HTERT RPE-1 (cell line): ENCODE data around the gene DIPK1B.
"Not testable (repeated sequence)": the region's sequence is repeated elsewhere in the genome, so short reads cannot be mapped to it uniquely, and the experiment has no call there.

Experiments used
- in situ Hi-C: fragments of 300-500 bp; cut with MboI; formaldehyde crosslinking; loops from 4 replicates; pipeline ENCODE4 v1.14.3; 2020; ENCODE audit warnings: low sequenced_read_pairs

Gene DIPK1B

DNA sequence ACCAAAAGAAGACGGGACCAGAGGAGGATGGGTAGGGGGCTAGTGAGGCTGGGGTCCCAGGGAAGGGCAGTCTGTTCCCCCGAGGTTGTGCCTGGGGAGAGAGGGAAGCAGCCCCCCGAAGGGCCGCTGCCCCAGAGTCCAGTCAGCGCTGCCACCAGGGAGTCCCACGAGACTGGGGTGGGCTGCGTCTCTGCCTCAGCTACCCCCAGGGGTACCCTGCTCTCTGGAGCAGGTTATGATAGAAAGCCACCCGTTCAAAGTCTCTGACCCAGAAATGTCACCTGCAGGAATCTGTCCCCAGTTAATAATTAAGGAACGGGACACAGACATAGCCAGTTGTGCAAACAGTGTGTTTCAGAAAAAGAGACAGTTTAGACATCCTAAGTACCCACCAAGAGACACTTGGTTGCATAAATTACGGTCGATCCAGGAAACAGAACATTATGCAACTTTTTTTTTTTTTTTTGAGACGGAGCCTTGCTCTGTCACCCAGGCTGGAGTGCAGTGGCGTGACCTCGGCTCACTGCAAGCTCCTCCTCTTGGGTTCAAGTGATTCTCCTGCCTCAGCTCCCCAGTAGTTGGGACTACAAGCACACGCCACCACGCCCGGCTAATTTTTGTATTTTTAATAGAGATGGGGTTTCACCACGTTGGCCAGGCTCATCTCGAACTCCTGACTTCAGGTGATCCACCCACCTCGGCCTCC, 14.4 kb upstream of the DIPK1B start:
- in situ Hi-C loops = no loop called here

DNA sequence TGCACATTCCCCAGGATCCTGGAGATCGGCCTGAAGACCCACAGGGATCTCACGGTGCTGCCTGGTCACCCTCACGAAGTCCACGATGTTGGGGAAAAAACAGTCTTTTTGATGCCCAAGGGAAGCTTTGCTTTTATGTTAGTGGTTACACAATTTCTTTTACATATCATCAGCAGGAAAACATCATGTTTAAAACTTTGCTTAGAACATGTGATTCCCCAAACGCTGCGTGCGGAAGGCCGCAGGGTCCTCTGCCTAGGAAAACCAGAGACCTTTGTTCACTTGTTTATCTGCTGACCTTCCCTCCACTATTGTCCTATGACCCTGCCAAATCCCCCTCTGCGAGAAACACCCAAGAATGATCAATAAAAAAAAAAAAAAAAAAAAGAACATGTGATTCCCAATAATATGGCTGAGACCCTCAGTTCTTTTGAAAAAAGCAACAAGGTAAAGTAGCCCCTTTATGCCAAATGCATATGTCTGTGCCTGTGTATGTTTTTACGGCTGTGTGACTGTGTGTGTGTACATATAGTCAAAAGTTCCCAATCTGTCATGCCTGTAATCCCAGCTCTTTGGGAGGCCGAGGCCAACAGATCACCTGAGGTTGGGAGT, 13.6 kb upstream of the DIPK1B start:
- in situ Hi-C loops = no loop called here

DNA sequence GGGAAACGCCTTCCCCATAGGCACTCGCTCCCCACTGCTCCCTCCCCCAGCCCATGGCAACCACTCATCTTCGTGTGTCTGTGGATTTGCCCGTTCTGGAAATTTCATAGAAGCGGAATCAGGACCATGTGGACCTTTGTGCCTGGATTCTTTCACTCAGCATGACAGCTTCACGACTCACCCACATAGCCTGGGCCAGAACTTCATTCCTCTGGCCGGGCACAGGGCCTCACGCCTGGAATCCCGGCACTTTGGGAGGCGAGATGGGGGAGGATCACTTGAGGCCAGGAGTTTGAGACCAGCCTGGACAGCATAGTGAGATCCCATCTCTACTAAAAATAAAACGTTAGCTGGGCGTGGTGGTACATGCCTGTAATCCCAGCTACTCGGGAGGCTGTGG, 12.1 kb upstream of the DIPK1B start:
- in situ Hi-C loops = no loop called here

DNA sequence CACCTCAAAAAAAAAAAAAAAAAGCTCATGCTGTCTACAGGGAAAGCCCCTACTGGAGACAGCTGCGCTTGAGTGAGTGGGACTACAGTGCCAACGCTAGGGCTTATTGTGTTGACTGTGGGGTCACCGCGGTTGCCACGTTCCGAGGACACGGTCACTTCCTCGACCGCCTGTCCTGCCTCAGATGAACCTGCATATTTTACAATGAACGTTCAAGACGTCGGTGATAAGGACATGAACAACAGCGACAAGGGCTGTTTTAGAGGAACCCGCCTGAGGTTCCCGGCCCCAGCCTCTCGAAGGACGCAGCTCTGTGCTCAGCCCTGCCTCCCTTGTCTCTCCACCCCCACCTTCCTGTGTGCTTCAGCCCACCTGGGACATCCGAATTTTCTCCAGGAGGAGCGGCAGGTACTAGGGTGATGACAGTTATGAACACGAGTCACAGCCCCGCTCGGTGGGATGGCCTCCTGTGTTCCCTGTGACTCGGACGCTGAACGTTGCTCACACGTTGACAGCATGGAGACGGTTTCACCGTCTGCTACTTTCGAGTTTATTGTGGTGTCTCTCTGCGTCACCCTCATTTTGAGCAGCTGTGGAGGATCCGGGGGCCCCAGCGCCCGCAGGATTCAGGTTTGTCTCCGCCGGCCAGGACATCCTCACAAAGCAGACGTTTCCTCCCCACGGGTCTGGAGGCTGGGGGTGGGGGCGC, 11.3 kb upstream of the DIPK1B start:
- in situ Hi-C loops = no loop called here

DNA sequence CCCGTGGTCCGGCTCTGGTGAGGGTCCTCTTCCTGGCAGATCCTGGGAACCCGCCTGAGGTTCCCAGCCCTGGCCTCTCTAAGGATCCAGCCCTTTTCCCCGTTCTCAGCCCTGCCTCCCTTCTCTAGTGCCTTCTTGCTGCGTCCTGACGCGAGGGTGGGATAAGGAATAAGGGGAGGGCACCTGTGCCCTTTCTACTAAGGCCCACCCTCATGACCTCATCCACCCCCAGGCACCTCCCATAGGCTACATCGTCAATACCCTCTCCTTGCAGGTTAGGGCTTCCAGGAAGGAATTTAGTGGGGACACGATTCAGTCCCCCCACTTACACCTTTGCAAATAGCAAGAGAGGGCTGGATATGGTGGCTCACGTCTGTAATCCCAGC, 10.7 kb upstream of the DIPK1B start:
- in situ Hi-C loops = no loop called here

DNA sequence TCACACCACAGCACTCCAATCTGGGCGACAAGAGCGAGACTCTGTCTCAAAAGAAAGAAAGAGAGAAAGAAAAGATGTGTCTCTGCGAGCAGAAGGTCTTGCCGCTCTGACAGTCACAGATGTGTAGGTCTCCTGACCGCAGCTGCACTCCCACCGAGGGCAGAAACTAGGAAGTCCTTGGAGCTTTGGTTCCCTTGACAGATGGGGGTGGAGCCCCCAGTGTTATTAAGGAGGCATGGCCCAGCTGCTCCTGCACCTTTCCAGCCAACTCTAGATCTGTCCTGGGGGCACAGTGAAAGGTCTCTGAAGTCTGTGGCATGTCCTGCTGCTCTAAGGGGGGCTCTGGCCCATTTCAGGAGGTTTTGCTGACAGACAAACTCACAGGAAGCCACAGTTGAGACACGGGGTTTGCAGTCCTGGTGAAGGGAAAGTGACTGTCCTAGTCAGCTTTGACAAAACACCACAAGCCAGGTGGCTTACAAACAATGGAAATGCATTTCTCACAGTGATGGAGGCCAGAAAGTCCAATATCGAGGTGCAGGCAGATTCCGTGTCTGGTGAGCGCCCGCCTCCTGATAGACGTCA, 9.0 kb upstream of the DIPK1B start:
- in situ Hi-C loops = no loop called here

DNA sequence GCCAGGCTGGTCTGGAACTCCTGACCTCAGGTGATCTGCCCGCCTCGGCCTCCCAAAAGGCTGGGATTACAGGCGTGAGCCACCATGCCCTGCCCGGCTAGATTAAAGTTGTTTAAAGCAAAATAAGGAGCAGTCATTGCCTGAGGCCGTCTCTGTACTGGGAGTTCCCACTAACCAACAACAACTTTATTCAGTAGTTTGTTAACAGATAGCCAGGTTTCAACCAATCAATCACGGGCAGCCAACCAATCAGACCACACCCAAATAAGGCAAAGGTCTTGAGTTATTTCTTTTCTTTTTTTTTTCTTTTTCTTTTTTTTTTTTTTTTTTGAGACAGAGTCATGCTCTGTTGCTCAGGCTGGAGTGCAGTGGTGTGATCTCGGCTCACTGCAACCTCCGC, 7.6 kb upstream of the DIPK1B start:
- in situ Hi-C loops = not testable (repeated sequence)

DNA sequence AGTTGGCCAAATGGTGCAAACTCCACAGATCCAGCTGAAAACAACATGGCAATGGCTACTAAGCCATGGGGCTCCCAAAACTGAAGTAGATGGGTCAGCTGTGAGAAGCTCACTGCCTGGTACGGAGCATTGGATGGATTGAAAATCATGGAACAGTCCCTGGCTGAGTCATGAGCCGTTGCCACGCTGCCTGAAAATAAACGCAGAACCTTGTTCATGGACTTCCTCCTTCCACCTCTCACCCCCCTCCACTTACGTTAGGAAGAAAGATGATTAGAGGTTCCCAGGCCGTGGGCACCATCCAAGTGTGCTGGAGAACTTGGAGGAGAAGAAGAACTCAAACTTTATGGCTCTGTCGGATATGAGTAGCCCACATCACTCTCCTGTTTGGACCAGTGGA, 6.8 kb upstream of the DIPK1B start:
- in situ Hi-C loops = no loop called here

DNA sequence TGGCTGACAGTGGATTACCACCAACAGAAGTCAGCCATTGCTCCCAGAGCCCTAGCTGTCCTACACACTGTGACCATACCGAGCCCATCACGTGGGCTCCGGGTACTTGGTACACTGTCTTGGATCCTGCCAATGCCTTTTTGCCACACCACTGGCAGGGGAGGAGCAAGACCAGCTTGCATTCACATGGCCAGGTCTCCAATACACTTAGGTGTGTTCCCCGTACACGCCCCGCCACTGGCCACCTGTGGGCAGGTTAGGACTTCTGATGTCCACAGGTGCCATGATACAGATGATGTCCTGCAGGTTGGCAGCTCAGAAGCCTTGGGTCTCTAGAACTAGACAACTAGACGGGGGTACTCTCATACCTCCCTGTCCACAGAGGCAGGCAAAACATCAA, 5.4 kb upstream of the DIPK1B start:
- in situ Hi-C loops = no loop called here

DNA sequence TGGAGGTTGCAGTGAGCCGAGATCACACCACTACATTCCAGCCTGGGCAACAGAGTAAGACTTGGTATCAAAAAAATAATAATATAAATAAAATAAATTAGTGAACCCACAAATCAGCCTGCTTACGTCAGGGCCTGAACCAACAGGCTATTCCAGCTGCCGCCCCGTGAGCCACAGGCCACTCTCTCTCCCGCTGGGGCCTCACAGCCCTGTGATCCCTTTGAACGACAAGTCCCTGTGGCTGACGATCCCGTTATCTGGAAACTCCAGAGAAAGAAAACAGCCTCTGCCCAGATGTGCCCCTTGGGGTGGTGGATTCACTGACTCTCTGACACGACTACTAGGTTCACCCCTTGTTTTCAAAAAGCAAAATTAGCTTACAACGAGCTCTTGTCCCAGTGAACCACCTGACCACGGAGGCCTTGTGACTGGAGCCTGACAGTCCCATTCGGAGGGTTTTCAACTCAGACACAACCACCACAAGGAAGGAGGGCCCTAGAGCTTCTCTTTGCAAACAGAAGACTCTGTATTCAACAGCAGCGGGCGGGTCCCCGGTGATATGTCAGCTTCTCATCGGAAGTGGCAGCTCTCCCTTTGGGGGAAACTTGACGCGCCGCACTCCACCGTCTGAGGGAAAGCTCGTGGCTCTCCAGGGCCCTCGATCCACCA, 4.4 kb upstream of the DIPK1B start:
- in situ Hi-C loops = no loop called here

DNA sequence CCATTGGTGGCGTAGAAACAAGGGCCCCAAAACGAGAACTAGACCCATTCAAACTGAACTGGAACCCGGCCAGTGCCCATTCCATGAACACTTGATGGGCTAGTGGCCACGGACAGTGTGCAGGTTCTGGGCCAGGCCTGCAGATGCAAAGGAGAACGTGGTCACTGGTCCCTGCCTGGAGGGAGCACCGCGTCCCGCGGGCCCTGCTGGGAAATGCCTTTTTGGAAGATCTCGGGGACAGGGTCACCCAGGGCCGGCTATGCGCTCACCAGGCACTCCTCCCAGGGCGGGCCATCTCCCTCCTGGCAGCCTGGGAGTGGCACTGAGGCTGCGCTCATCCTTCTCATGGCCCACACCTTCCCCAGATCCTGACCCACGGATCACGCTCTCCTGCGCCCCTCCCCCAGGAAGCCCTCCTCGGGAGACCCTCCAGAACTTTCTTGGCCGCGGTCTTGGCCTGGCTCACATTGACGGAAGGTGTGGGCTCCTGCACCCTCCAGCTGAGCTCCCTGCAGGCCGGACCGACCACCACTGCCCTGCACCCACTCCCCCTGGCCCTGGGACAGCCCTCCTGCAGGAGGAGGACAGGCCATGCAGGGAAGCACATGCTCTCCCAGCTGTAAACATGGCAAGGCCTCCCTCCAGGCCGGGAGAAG, 2.8 kb upstream of the DIPK1B start:
- in situ Hi-C loops = no loop called here

DNA sequence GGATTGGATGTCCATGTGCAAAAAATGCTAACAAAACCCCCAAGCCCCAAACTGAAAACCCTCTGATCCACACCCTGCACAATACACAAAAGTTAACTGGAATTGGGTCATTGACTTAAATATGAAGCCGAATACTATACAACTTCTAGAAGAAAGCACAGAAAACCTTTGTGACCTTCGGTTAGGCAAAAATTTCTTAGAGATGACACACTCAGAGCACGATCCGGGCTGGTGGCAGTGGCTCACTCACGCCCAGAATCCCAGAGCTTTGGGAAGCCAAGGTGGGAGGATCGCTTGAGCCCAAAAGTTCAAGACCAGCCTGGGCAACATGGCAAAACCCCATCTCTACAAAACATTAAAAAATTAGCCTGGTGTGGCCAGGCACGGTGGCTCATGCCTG, 1.8 kb upstream of the DIPK1B start:
- in situ Hi-C loops = no loop called here

DNA sequence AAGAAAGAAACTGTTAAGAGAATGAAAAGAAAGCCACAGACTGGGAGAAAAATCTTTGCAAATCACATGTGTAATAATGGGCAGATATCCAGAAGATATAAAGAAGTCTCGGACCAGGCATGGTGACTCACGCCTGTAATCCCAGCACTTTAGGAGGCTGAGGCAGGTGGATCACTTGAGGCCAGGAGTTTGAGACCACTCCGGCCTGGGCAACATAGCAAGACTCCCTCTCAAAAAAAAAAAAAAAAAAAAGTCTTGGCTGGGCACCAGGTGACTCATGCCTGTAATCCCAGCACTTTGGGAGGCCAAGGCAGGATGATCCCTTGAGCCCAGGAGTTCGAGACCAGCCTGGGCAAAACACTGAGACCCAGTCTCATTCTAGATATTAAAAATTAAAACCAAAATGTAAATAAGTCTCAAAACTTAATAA, 1.1 kb upstream of the DIPK1B start:
- in situ Hi-C loops = not testable (repeated sequence)

DNA sequence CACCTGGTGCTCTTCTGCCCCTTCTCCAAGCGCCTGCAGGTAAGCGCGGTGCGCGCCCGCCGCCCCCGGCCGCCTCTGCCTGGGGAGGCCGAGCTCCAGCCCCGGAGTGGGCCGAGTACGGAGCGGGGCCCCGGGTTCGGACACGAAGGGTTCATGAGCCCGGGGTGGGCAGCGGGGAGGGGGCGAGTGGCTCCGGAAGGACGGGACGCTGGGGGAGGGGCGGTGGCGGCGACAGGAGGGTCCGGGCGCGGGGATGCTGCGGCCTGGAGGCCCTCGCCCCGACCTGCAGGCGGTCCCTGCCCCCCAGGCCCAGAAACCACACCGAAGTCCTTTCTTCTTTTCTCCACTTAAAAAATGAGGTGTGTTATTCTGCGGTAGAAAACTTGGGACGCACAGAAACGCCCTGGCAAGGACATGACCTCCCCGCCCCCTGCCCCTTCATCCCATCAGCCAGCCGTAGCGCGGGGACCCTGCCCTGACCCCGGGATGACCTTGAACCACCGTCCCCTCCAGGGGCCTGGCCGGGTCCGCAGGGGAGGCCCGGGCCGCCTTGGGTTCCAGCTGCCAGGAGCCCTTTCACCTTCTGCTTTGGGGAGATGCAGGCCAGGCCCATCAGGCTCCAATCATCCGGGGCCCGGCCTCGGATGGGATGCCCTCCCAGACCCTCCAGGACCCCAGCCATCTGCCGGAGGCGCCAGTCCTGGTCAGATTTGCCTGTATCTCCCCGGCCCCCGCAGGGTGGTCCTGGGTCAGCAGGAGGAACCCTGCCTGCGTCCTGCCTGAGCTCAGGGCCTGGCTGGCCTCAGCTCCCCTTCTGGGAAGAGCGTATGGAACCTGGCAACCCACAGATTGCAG, 545 bp downstream of the DIPK1B start:
- in situ Hi-C loops = no loop called here

DNA sequence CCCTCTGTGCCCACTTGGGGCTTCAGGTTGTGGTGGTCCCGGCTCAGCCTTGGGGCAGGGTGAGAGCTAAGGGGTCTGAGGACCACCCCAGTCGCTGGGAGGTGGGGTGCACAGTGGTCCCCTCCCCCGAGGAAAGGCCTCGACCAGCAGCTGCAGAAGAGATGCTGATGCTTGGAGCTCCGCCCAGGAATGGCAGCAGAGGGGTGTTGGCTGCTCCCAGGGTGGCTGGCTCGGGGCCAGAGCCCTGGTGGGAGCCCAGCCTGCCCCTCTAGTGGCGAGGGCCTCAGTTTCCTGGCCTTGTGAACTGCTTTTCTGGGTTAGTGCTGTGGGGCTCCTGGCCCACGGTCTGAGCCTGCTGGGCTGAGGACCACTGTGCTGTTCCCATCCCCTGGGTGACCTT, 1.2 kb downstream of the DIPK1B start:
- in situ Hi-C loops = no loop called here

DNA sequence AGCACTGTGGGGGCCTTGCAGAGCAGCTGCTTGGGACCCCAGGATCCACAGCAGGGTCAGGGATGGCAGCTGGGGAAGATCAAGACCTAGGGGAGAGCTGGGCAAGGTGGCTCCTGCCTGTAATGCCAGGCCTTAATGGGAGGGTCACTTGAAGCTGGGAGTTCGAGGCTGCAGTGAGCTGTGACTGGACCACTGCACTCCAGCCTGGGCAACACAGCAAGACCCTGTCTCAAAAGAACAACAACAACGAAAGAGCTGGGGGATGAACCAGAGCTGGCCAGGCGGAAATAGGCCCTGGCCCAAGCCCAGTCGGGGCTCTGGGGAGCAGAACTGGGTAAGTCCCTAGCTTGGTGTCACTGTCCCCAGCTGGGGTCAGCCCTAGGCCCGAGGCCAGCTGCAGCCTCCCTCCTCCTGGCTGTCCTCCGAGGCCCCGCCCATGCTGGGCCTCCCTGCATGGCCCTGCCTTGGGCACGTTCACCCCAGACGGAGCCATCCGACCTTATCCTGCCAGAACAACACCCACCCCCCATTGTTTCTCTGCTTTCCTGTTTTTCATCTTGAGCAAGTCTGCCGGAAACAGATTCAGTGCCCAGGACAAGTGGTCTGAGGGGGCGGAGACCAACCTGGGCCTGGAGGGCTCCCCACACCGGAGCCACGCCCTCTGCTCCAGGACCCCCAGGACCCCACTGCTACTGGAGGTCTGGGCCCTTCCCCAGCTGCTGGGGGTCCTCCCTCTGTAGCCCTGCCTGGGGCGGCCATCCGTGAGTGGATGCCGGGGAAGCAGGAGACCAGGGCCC, 1.9 kb downstream of the DIPK1B start:
- in situ Hi-C loops = no loop called here

DNA sequence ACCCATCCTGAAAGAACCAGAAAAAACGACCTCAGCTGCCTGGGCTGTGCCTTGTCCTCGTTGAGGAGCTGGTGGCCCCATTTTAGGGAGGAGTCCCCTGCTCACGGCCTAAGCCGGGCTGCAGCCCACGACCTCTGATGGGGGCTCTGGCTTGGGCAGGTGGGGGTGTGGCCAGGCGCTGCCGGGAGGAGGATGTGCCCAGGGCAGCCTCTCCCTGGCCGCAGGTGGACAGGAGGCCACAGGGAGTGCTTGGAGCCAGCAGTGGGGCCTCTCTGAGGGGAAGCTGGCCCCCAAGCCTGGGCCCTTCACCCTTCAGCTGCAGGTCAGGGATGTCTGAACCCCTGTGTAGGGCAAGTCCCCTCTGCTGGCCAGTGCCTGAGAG, 2.5 kb downstream of the DIPK1B start:
- in situ Hi-C loops = no loop called here

DNA sequence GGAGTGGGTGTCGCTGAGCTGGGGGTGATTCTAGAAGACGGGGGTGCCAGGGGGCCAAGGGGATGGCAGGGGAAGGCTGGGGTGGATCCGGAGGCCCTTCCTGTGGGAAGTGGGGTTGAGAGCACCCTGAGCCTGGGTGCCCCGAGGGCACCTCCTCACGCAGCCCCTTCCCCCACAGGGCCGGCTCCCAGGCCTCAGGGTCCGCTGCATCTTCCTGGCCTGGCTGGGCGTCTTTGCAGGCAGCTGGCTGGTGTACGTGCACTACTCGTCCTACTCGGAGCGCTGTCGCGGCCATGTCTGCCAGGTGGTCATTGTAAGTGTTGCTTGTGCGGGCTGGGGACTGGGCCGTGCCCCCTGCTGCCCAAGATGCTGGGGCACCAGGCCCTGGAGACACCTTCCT, 5.0 kb downstream of the DIPK1B start:
- in situ Hi-C loops = no loop called here
